Measurements from ENCODE around the gene WDR64.

The WDR64 gene

GRCh38 chr1:241636291-241636690 is 15.8 kb upstream of the WDR64 start:
- H3K4me3 ChIP-seq (ENCODE audit: low read depth, low read length): no peak overlapping the region
- no peak for TF ChIP-seq CTCF (IDR thresholded peaks at IDR 0.05)
- no peaks in the 10 kb centered on the region for H3K79me2 ChIP-seq
- H3K27me3 ChIP-seq (ENCODE audit: control insufficient read depth, insufficient read depth, low read length): no peaks in the 10 kb centered on the region
- no peak overlapping the region for H3K9ac ChIP-seq
- H3K9me3 ChIP-seq (ENCODE audit: control insufficient read depth, low read length): no peaks in the 10 kb centered on the region
- H3K27ac ChIP-seq: no peak overlapping the region
- H3K36me3 ChIP-seq (ENCODE audit: control insufficient read depth, insufficient read depth, low read length): no peaks in the 10 kb centered on the region
- peaks cover 4% of the 10 kb centered on the region for H3K4me1 ChIP-seq
- H2AFZ ChIP-seq: no peak overlapping the region
- no peak overlapping the region for H3K4me2 ChIP-seq (ENCODE audit: low read length)

- Histone ChIP-seq H3K27me3 (ENCODE audit: control insufficient read depth, insufficient read depth, low read length) (no peaks in the 10 kb centered on the region), H3K9me3 (ENCODE audit: control insufficient read depth, low read length) (no peaks in the 10 kb centered on the region), H2AFZ (no peak overlapping the region), H3K79me2 (no peaks in the 10 kb centered on the region), H3K4me2 (ENCODE audit: low read length) (no peak overlapping the region), H3K4me1 (peaks cover 4% of the 10 kb centered on the region), H3K9ac (no peak overlapping the region), H3K4me3 (ENCODE audit: low read depth, low read length) (no peak overlapping the region), H3K36me3 (ENCODE audit: control insufficient read depth, insufficient read depth, low read length) (no peaks in the 10 kb centered on the region), H3K27ac (no peak overlapping the region)
- no peak for TF ChIP-seq CTCF (IDR thresholded peaks at IDR 0.05)
Observed at GRCh38 chr1:241637046-241637590, 15.0 kb upstream of the WDR64 start.

GRCh38 chr1:241637604-241638003 is 14.5 kb upstream of the WDR64 start:
- H3K36me3 ChIP-seq (ENCODE audit: control insufficient read depth, insufficient read depth, low read length): no peaks in the 10 kb centered on the region
- H3K9me3 ChIP-seq (ENCODE audit: control insufficient read depth, low read length): no peaks in the 10 kb centered on the region
- no peak overlapping the region for H3K27ac ChIP-seq
- H3K27me3 ChIP-seq (ENCODE audit: control insufficient read depth, insufficient read depth, low read length): no peaks in the 10 kb centered on the region
- H3K4me3 ChIP-seq (ENCODE audit: low read depth, low read length): no peak overlapping the region
- no peak overlapping the region for H3K9ac ChIP-seq
- no peak overlapping the region for H3K4me2 ChIP-seq (ENCODE audit: low read length)
- no peak for TF ChIP-seq CTCF (IDR thresholded peaks at IDR 0.05)
- H2AFZ ChIP-seq: no peak overlapping the region
- H3K4me1 ChIP-seq: peaks cover 4% of the 10 kb centered on the region
- no peaks in the 10 kb centered on the region for H3K79me2 ChIP-seq

GRCh38 chr1:241638099-241638682 is 13.9 kb upstream of the WDR64 start:
- Histone ChIP-seq H3K36me3 (ENCODE audit: control insufficient read depth, insufficient read depth, low read length) (no peaks in the 10 kb centered on the region), H3K9ac (no peak overlapping the region), H2AFZ (no peak overlapping the region), H3K9me3 (ENCODE audit: control insufficient read depth, low read length) (no peaks in the 10 kb centered on the region), H3K79me2 (no peaks in the 10 kb centered on the region), H3K4me1 (peaks cover 4% of the 10 kb centered on the region), H3K27me3 (ENCODE audit: control insufficient read depth, insufficient read depth, low read length) (no peaks in the 10 kb centered on the region), H3K4me2 (ENCODE audit: low read length) (no peak overlapping the region), H3K4me3 (ENCODE audit: low read depth, low read length) (no peak overlapping the region), H3K27ac (no peak overlapping the region)
- TF ChIP-seq CTCF (IDR thresholded peaks at IDR 0.05): no peak
